Measurements from ENCODE around the gene SHC1. TPM values are rescaled to one million over a fixed set of nuclear protein-coding genes. Genes with fewer than 3 reads are reported as not detected.

Gene SHC1
- total RNA-seq, 4 donors from 2014 or later, result 69.1 to 104 (median 90.2) TPM

GRCh38 chr1:155017041-155017945 is 46.7 kb upstream of the SHC1 start:
- Histone ChIP-seq H3K36me3 (peaks cover 0 to 28% of the 10 kb centered on the region in 2 donors), H3K4me3 (peak overlapping the region; percentile 32 to 54), H3K27me3 (no peaks in the 10 kb centered on the region), H3K9me3 (no peaks in the 10 kb centered on the region), H3K4me1 (peaks cover 2 to 54% (median 27%) of the 10 kb centered on the region in 3 donors), H3K27ac (peak overlapping the region; percentile 67 to 95 (median 88))
- 0 to 11% methylated on average over 1 to 3 of the region's 49 CpGs for WGBS, 2 donors (ENCODE audit: low coverage in 1 of 2)
- no peak for TF ChIP-seq EP300 (IDR thresholded peaks at IDR 0.05)
- peak; percentile 89 for TF ChIP-seq POLR2AphosphoS5 (IDR thresholded peaks at IDR 0.05)
- peak in 1 of 2 donors; percentile 28 for TF ChIP-seq POLR2A (IDR thresholded peaks at IDR 0.05)
- peak in 3 of 4 experiments; percentile 98 to 100 (median 99) for TF ChIP-seq CTCF (IDR thresholded peaks at IDR 0.05)
- ATAC-seq, result peak; percentile 94

- 68% methylated on average over 8 of the region's 26 CpGs; no CpG with 5 or more reads in 1 of the 2 donors for WGBS, 2 donors (ENCODE audit: low coverage in 1 of 2)
- no peak for ATAC-seq
- Histone ChIP-seq H3K4me3 (no peak overlapping the region), H3K27me3 (no peaks in the 10 kb centered on the region), H3K9me3 (no peaks in the 10 kb centered on the region), H3K36me3 (peaks cover 0 to 28% of the 10 kb centered on the region in 2 donors), H3K4me1 (peaks cover 2 to 63% (median 37%) of the 10 kb centered on the region in 3 donors), H3K27ac (peak overlapping the region; percentile 67 to 95 (median 88))
- TF ChIP-seq CTCF (IDR thresholded peaks at IDR 0.05) (no peak), POLR2A (IDR thresholded peaks at IDR 0.05) (no peak), EP300 (IDR thresholded peaks at IDR 0.05) (no peak), POLR2AphosphoS5 (IDR thresholded peaks at IDR 0.05) (no peak)
These were observed 45.8 kb upstream of the SHC1 start for GRCh38 chr1:155016231-155016831.

- Histone ChIP-seq H3K4me1 (peaks cover 2 to 70% (median 43%) of the 10 kb centered on the region in 3 donors), H3K27me3 (no peaks in the 10 kb centered on the region), H3K9me3 (no peaks in the 10 kb centered on the region), H3K4me3 (no peak overlapping the region), H3K36me3 (peaks cover 0 to 28% of the 10 kb centered on the region in 2 donors), H3K27ac (peak overlapping the region in 3 of 4 donors; percentile 85 to 95 (median 90))
- no peak for ATAC-seq
- 52 to 80% methylated on average over 1 to 2 of the region's 16 CpGs for WGBS, 2 donors (ENCODE audit: low coverage in 1 of 2)
- TF ChIP-seq EP300 (IDR thresholded peaks at IDR 0.05), result no peak
- TF ChIP-seq POLR2A (IDR thresholded peaks at IDR 0.05), result no peak
- no peak for TF ChIP-seq POLR2AphosphoS5 (IDR thresholded peaks at IDR 0.05)
- TF ChIP-seq CTCF (IDR thresholded peaks at IDR 0.05), result no peak
These were observed 45.1 kb upstream of the SHC1 start for GRCh38 chr1:155015527-155016230.

GRCh38 chr1:155014709-155015508 is 44.4 kb upstream of the SHC1 start:
- no peak for TF ChIP-seq EP300 (IDR thresholded peaks at IDR 0.05)
- TF ChIP-seq POLR2A (IDR thresholded peaks at IDR 0.05), result no peak
- no peak for TF ChIP-seq POLR2AphosphoS5 (IDR thresholded peaks at IDR 0.05)
- TF ChIP-seq CTCF (IDR thresholded peaks at IDR 0.05), result no peak
- Histone ChIP-seq H3K9me3 (no peaks in the 10 kb centered on the region), H3K27ac (peak overlapping the region in 2 of 4 donors; percentile 88 to 90), H3K36me3 (peaks cover 0 to 28% of the 10 kb centered on the region in 2 donors), H3K4me3 (no peak overlapping the region), H3K27me3 (no peaks in the 10 kb centered on the region), H3K4me1 (peaks cover 2 to 78% (median 43%) of the 10 kb centered on the region in 3 donors)
- WGBS, 2 donors (ENCODE audit: low coverage in 1 of 2), result no CpG with 5 or more reads among the region's 31 CpGs
- ATAC-seq, result no peak

Data from gastroesophageal sphincter (tissue), 4 donors.